Subcutaneous adipose tissue (tissue), 4 donors: Measurements from ENCODE around the gene FBXO15. TPM values are rescaled to one million over a fixed set of nuclear protein-coding genes. Genes with fewer than 3 reads are reported as not detected.

Source experiments
- total RNA-seq, 4 donors: library from RNA; depleted of rRNA; stranded (reverse); fragments of >200 nt; gene quantifications; one replicate each; pipeline ENCODE4 v1.1.0, GENCODE V29; 2016
- TF ChIP-seq, protein P1 (sequence below): fragments of 450-650 bp; IDR thresholded peaks from one replicate; pipeline ENCODE4 v1.5.1; 2016; ENCODE audit warnings: low read depth, mild to moderate bottlenecking, control low read depth, antibody characterized with exemption, moderate library complexity

FBXO15 gene, protein sequence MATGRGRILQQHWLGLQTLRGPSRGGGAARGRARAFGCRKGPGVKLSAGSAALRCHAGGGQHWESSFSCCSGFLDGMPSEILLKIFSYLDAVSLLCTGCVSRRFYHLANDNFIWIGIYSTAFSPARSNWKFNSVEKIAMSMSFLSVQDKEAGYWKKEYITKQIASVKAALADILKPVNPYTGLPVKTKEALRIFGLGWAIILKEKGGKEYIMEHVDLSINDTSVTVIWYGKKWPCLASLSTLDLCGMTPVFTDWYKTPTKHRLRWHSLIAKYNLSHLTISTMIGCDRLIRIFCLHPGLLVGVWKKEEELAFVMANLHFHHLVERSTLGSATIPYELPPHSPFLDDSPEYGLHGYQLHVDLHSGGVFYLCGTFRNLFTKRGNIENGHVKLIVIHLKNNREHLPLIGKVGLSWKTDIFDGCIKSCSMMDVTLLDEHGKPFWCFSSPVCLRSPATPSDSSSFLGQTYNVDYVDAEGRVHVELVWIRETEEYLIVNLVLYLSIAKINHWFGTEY
- 1 to 10 TPM in 1 of 4 donors, under 1 TPM in 1, not detected in 2; 0.44 to 1.9 TPM for total RNA-seq

DNA sequence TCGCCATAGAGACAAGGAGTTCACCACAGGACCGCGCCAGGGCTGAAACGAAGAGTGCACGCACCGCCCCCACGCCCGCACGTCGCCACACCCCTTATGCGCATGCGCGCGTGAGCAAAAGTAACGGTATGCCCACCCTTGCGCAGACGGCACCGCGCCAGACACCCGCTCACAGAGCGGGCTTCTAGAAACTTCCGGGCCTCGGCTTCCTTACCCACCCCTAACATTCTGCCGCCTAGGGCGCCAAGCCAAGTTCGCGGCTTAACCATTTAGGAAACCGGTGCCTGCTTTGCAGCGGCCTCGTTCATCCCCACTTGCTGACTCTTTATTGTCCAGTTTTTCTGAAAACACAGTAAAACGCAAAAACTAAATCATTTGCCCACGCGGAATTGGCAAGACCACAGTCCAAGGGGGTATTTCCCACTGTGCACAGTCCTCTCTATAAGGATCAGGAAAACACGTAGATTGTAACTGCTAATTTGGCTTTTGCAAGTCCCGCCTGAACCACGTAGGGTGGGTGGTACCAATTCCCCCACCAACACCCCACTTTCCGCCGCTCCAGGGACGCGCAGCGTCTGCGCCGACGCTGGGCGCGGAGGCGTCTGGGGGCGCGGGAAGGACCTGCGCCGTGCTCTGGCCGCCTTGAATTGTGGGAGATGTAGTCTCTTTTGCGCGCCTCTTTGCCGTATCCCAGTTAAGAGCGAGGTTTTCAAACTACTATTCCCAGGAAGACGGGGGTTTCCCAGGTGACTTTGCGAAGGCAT is at the start of gene FBXO15, which contains the start of gene TIMM21:
FBXO15 (minus strand) TSS at position 56 of the 764 bp plus-strand sequence; CDS start at position 7, 49 bp downstream.
TIMM21 (plus strand) TSS at position 745 of the 764 bp plus-strand sequence. CDS start 286 bp downstream, outside the sequence.
- TF ChIP-seq, protein P1, sequence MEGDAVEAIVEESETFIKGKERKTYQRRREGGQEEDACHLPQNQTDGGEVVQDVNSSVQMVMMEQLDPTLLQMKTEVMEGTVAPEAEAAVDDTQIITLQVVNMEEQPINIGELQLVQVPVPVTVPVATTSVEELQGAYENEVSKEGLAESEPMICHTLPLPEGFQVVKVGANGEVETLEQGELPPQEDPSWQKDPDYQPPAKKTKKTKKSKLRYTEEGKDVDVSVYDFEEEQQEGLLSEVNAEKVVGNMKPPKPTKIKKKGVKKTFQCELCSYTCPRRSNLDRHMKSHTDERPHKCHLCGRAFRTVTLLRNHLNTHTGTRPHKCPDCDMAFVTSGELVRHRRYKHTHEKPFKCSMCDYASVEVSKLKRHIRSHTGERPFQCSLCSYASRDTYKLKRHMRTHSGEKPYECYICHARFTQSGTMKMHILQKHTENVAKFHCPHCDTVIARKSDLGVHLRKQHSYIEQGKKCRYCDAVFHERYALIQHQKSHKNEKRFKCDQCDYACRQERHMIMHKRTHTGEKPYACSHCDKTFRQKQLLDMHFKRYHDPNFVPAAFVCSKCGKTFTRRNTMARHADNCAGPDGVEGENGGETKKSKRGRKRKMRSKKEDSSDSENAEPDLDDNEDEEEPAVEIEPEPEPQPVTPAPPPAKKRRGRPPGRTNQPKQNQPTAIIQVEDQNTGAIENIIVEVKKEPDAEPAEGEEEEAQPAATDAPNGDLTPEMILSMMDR: no peak

DNA sequence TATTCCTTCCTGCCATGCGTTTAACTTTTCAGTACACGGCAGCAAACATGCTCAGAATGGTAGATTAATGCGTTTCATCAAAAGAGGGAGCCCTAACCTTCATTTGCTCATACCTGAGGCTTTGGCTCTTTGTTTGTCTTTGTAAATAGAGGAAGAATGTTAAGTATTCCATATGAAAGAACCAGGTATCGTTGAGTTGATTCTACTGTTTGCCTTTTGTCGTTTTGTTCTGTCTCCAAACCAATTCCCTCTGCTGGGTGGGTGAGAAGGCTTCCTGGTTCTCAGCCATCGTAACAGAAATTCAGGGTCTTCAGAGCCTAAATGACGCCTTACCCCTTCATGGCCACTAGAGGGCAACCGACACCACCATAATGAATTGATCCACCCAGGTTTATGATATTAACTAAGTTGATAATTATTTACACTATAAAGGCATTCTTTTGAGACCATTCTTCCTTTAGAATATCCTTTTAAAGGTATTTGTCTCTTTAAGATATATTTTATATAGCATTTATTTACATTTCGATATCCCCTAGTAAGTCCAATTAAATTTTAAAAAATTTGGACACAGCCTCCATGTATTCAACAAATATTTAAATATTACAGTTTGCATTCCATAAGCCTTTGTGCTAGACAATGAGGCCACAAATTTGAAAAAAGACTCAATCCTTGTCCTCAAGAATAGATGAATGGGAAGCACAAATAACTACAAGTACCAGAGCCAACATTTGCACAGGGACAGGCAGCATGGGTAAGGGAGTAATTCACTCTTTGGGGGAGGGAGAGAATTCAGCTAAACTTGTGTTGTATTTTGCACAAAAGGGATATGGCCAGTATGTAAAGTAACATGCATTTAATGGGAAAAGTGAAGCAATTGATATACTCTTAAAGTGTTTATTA is 48.8 kb upstream of the FBXO15 start:
- TF ChIP-seq, protein P1: no peak

DNA sequence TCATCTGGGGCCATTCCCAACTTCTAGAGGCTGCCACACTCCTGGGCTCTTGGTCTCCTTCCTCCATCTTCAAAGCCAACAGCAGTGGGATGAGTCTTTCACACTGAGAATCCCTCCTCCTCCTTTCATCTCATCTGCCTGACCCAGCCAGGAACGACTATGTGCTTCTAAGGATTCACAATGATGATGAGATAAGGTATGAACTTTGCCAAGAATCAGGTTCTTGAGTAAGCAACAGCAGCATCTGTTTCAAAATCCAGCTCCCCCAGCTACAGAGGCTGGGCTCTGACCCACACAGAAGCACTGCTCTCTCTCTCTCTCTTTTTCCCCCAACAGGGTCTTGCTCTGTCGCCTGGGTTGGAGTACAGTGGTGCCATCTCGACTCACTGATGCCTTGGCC is 47.1 kb upstream of the FBXO15 start:
- TF ChIP-seq, protein P1: no peak

DNA sequence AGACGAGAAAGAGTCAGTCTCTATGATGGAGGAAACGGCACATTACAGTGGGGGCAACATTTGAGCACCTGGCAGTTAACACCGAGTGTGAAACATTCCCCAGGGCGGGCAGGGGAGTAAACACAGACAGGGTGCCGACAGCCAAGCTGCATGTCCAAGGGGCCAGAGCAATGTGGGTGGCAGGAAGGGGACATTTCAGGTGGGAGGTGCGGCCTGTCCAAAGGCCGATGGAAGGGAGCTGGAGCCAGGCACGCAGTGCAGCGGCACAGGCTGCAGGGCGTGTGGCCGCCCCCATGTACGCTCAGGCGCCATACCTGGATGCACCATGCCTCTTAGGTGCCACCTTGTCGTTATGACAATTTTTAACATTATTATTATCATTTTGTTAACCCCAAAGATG is 43.9 kb upstream of the FBXO15 start:
- TF ChIP-seq, protein P1: no peak

DNA sequence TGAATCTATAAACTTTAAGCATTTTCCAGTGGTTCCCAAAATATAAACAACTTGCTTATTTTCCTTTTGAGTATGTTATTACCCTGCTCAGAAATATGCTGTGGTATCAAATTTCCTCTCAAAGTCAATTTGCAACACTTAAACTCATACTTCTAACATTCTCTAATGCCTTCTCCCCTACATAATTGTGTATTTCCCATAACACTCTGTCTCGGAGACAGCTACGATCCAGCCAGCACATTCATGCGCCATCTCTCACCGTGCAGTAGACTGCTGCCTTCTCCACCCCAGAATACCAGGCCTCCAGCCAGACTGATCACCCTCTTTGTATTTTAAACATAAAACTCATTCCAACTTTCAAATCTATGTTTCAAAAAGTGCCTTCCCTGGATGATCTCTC is 42.5 kb upstream of the FBXO15 start:
- TF ChIP-seq, protein P1: no peak

DNA sequence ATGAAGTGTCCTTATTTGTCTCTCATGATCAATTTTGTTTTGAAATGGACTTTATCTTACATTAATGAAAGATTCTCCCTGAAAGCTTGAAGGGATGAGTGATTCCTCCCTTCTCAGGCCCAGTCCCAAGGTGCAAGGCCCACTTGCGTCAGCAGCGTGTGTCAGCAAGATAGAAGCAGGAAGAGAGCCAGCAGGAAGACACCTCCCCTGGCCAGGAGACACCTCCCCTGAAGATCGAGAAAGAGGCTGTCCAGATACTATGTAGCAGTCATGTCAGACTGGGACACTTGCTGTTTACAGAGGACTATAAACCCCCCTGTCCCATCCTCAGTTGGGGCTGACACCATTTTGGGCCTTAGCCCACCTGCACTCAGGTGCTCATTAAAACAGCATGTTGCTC is 39.0 kb upstream of the FBXO15 start:
- TF ChIP-seq, protein P1: no peak
